SK-N-MC (cell line): ENCODE data around the gene CFAP20DC.
"Not testable (repeated sequence)": the region's sequence is repeated elsewhere in the genome, so short reads cannot be mapped to it uniquely, and the experiment has no call there.

ENCODE experiments used
- DNase-seq: peaks from one replicate; pipeline ENCODE4 v3.0.0-alpha.2; 2011; ENCODE audit warnings: low read depth, low spot score
- H3K27ac ChIP-seq: fragments of 200-600 bp; sonication (generic); 2 replicates; pipeline ENCODE4 v1.5.1; 2016; ENCODE audit warnings: mixed run types
- H3K36me3 ChIP-seq: fragments of 200-600 bp; sonication (generic); 2 replicates; pipeline ENCODE4 v1.6.1; 2017; ENCODE audit warnings: antibody characterized with exemption, low read length, mixed read lengths; ENCODE audit not compliant: insufficient read depth
- H3K4me3 ChIP-seq: fragments of 200-600 bp; sonication (generic); 2 replicates; pipeline ENCODE4 v1.5.1; 2016
- H3K9ac ChIP-seq: fragments of 200-600 bp; sonication (generic); 2 replicates; pipeline ENCODE4 v1.8.0; 2017; ENCODE audit warnings: mixed run types, mixed read lengths; ENCODE audit not compliant: insufficient read length
- H3K9me3 ChIP-seq: fragments of 200-600 bp; sonication (generic); 2 replicates; pipeline ENCODE4 v1.6.1; 2017; ENCODE audit warnings: low read depth, mild to moderate bottlenecking, antibody characterized with exemption, low read length, moderate library complexity, mixed read lengths
- EZH2 ChIP-seq: fragments of 200-600 bp; sonication (generic); IDR thresholded peaks from one replicate; pipeline ENCODE4 v1.6.1; 2017; ENCODE audit warnings: antibody characterized with exemption
- FOXP2 ChIP-seq: optimal IDR thresholded peaks from 2 replicates; pipeline ENCODE3; 2011; ENCODE audit warnings: mild to moderate bottlenecking, moderate library complexity; ENCODE audit not compliant: insufficient read depth; ENCODE audit errors: extremely low read length, control extremely low read depth
- POLR2AphosphoS5 ChIP-seq: IDR thresholded peaks from 2 replicates; pipeline ENCODE4 v1.6.1; 2012; ENCODE audit warnings: mild to moderate bottlenecking, low read depth, low read length, borderline replicate concordance

Gene CFAP20DC

GRCh38 chr3:59049671-59050331 lies at the start of gene CFAP20DC:
Gene CFAP20DC (minus strand): TSS chr3:59050025. CDS start chr3:59049631, 394 bp downstream.
- DNase-seq, result peak; percentile 18
- peak; percentile 74; the same call in 1 of the 2 replicates for TF ChIP-seq POLR2AphosphoS5
- TF ChIP-seq EZH2, result no peak
- TF ChIP-seq FOXP2, result no peak
- no peak within 1 kb of the TSS for H3K9ac ChIP-seq
- H3K9me3 ChIP-seq, result no peaks in the 10 kb centered on the region
- no peak within 1 kb of the TSS for H3K27ac ChIP-seq
- no peaks in the 10 kb centered on the region for H3K36me3 ChIP-seq
- H3K4me3 ChIP-seq, result peak within 1 kb of the TSS; percentile 76

- not testable (repeated sequence) for H3K9me3 ChIP-seq, H3K4me3 ChIP-seq, H3K27ac ChIP-seq, DNase-seq, H3K9ac ChIP-seq, H3K36me3 ChIP-seq
Measured at GRCh38 chr3:59098516-59098915, 48.7 kb upstream of the CFAP20DC start.

DNA sequence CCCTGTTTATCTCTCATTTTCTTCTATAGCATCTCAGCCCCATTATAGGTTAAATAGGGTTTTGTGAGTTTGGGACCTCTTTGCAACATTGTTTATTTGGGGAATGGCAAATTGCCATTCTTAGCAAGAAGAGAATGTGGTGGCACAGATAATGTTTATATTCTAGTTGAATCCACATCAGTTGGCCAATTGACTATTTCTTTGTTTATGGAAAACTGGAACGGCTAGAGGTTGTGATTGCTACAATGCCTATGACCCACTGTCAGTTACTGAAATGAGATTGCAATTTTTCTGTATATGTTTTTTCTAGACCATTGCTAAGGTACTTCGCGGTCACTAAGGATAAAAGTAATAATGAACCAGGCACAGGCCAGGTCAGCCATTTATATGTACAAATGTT lies 44.6 kb upstream of the CFAP20DC start:
- no peak for TF ChIP-seq EZH2
- no peak for TF ChIP-seq POLR2AphosphoS5
- no peak for TF ChIP-seq FOXP2
- Histone ChIP-seq H3K9me3 (no peaks in the 10 kb centered on the region), H3K27ac (no peak overlapping the region), H3K36me3 (no peaks in the 10 kb centered on the region), H3K4me3 (no peak overlapping the region), H3K9ac (no peak overlapping the region)
- no peak for DNase-seq

GRCh38 chr3:59093521-59093920 lies 43.7 kb upstream of the CFAP20DC start:
- no peak overlapping the region for H3K27ac ChIP-seq
- DNase-seq, result no peak
- no peaks in the 10 kb centered on the region for H3K9me3 ChIP-seq
- H3K36me3 ChIP-seq, result no peaks in the 10 kb centered on the region
- H3K9ac ChIP-seq, result no peak overlapping the region
- H3K4me3 ChIP-seq, result no peak overlapping the region
- TF ChIP-seq FOXP2 (no peak), POLR2AphosphoS5 (no peak), EZH2 (no peak)

GRCh38 chr3:59088761-59089160 lies 38.9 kb upstream of the CFAP20DC start:
- Histone ChIP-seq H3K36me3 (no peaks in the 10 kb centered on the region), H3K4me3 (no peak overlapping the region), H3K9ac (no peak overlapping the region), H3K27ac (no peak overlapping the region), H3K9me3 (no peaks in the 10 kb centered on the region)
- TF ChIP-seq FOXP2, result no peak
- no peak for TF ChIP-seq EZH2
- TF ChIP-seq POLR2AphosphoS5, result no peak
- DNase-seq, result no peak

DNA sequence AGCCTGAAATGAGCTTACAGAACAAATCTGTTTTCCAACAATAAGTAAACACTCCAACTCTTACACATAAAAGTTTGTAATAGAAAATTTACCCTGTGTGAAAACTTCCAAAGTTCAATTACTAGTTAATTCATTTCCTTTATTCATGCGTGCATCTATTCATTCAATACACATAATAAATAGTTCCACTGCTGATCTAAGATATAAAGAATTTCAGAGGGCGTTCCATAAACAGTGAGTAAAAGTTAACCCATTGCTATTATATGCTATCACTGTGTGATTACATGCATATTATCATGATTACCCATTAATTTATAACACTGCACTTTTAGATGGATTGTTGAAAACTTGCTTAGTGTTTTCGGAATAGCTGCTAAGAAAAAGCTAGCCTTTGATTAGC lies 36.2 kb upstream of the CFAP20DC start:
- TF ChIP-seq FOXP2, result no peak
- TF ChIP-seq POLR2AphosphoS5, result no peak
- no peak for TF ChIP-seq EZH2
- H3K27ac ChIP-seq, result no peak overlapping the region
- DNase-seq, result no peak

GRCh38 chr3:59084583-59084982 lies 34.8 kb upstream of the CFAP20DC start:
- Histone ChIP-seq H3K27ac (no peak overlapping the region), H3K9ac (no peak overlapping the region), H3K36me3 (no peaks in the 10 kb centered on the region), H3K9me3 (no peaks in the 10 kb centered on the region), H3K4me3 (no peak overlapping the region)
- no peak for TF ChIP-seq EZH2
- TF ChIP-seq FOXP2, result no peak
- no peak for TF ChIP-seq POLR2AphosphoS5
- DNase-seq, result no peak

More for the DNA sequence above, 36.2 kb upstream of the CFAP20DC start:
- no peak overlapping the region for H3K9ac ChIP-seq
- H3K4me3 ChIP-seq, result no peak overlapping the region
- no peaks in the 10 kb centered on the region for H3K36me3 ChIP-seq
- H3K9me3 ChIP-seq, result no peaks in the 10 kb centered on the region

GRCh38 chr3:59082106-59082505 lies 32.3 kb upstream of the CFAP20DC start:
- DNase-seq, result no peak
- no peak overlapping the region for H3K27ac ChIP-seq
- no peaks in the 10 kb centered on the region for H3K9me3 ChIP-seq
- TF ChIP-seq POLR2AphosphoS5, result no peak
- TF ChIP-seq EZH2, result no peak
- no peak for TF ChIP-seq FOXP2
- no peaks in the 10 kb centered on the region for H3K36me3 ChIP-seq
- H3K9ac ChIP-seq, result no peak overlapping the region
- no peak overlapping the region for H3K4me3 ChIP-seq

DNA sequence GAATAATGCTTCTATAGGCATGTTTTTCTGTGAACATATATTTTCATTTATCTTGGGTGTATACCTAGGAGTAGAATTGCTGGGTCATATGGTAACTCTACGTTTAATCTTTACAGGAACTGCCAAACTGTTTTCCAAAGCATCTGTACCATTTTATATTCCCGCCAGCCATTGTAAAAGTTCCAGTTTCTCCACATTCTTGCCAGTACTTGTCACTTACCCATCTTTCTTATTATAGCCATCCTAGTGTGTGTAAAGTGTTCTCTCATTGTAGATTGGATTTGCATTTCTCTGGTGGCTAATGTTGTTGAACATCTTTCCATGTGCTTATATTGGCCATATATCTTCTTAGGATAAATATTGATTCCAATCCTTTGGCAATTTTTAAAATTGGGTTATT lies 31.2 kb upstream of the CFAP20DC start:
- no peak overlapping the region for H3K4me3 ChIP-seq
- H3K27ac ChIP-seq, result no peak overlapping the region
- H3K9me3 ChIP-seq, result no peaks in the 10 kb centered on the region
- DNase-seq, result no peak
- H3K36me3 ChIP-seq, result no peaks in the 10 kb centered on the region
- TF ChIP-seq POLR2AphosphoS5 (no peak), FOXP2 (no peak), EZH2 (no peak)
- no peak overlapping the region for H3K9ac ChIP-seq
